Measurements from ENCODE around the gene CHCHD3.

DNA sequence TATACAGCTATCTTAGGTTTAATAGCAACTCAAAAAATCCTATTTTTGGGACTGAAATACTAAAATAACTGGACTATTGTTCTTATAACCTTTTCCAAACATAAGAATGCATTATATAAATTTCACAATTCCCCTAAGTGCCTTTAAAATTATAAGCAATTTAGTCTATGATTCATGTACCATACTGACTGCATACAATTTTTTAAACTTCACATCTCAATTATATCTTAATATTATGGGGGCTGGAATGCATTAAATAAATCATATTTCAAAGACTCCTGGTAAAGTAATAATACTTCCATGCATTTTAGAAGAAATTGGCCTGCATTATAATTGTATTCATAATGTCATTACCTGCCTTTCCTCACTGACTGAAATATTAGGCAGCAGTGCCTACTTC, 144.6 kb downstream of the CHCHD3 start:
- TF ChIP-seq SP1 (CRISPR knock-in tag; IDR thresholded peaks at IDR 0.05), result no peak
- TF ChIP-seq CHD1 (IDR thresholded peaks at IDR 0.05; ENCODE audit: low read length), result no peak
- no peak for TF ChIP-seq TAF15 (IDR thresholded peaks at IDR 0.05; ENCODE audit: low read depth, low read length)
- no peak for TF ChIP-seq CTCF (IDR thresholded peaks at IDR 0.05 in 2 of 3, conservative IDR thresholded peaks at IDR 0.05 in 1 of 3; ENCODE audit: insufficient read depth in 2 of 3, low read depth in 1 of 3, low read length in 3 of 3)
- TF ChIP-seq HNRNPL (IDR thresholded peaks at IDR 0.05; ENCODE audit: low read depth, low read length), result no peak
- no peak for TF ChIP-seq CUX1 (CRISPR knock-in tag; IDR thresholded peaks at IDR 0.05)
- TF ChIP-seq ZNF609 (CRISPR knock-in tag; IDR thresholded peaks at IDR 0.05; ENCODE audit: borderline replicate concordance), result no peak
- no peak for TF ChIP-seq POLR2AphosphoS5 (IDR thresholded peaks at IDR 0.05; ENCODE audit: control insufficient read depth, insufficient read depth, low read depth, low read length)
- no peak for TF ChIP-seq DNMT1 (IDR thresholded peaks at IDR 0.05)
- no peak for TF ChIP-seq ZNF707 (CRISPR knock-in tag; conservative IDR thresholded peaks at IDR 0.05)
- TF ChIP-seq EZH2 (IDR thresholded peaks at IDR 0.05; ENCODE audit: borderline replicate concordance, low read depth, low read length), result no peak
- no peak for TF ChIP-seq MAFG (tag; conservative IDR thresholded peaks at IDR 0.05)
- TF ChIP-seq POLR2A (conservative IDR thresholded peaks at IDR 0.05), result no peak

Measured in K562 (cell line).